ENCODE data around the gene ANKRD16.

GRCh38 chr10:5831446-5831782, 58.3 kb downstream of the ANKRD16 start:
- TF ChIP-seq, protein P1, sequence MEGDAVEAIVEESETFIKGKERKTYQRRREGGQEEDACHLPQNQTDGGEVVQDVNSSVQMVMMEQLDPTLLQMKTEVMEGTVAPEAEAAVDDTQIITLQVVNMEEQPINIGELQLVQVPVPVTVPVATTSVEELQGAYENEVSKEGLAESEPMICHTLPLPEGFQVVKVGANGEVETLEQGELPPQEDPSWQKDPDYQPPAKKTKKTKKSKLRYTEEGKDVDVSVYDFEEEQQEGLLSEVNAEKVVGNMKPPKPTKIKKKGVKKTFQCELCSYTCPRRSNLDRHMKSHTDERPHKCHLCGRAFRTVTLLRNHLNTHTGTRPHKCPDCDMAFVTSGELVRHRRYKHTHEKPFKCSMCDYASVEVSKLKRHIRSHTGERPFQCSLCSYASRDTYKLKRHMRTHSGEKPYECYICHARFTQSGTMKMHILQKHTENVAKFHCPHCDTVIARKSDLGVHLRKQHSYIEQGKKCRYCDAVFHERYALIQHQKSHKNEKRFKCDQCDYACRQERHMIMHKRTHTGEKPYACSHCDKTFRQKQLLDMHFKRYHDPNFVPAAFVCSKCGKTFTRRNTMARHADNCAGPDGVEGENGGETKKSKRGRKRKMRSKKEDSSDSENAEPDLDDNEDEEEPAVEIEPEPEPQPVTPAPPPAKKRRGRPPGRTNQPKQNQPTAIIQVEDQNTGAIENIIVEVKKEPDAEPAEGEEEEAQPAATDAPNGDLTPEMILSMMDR (IDR thresholded peaks at IDR 0.05): no peak
- TF ChIP-seq FOXJ3 (CRISPR knock-in tag; IDR thresholded peaks at IDR 0.05; ENCODE audit: borderline replicate concordance) (no peak), CBFB (CRISPR knock-in tag; IDR thresholded peaks at IDR 0.05; ENCODE audit: low read depth) (no peak), ATF1 (CRISPR knock-in tag; IDR thresholded peaks at IDR 0.05) (no peak), ZNF232 (CRISPR knock-in tag; IDR thresholded peaks at IDR 0.05) (no peak), E2F1 (CRISPR knock-in tag; IDR thresholded peaks at IDR 0.05) (no peak), CREM (CRISPR knock-in tag; IDR thresholded peaks at IDR 0.05) (no peak), STAT6 (CRISPR knock-in tag; conservative IDR thresholded peaks at IDR 0.05; ENCODE audit: low read depth) (no peak)

All from WTC11 (cell line).